ENCODE results near the gene NUP214.

GRCh38 chr9:131258698-131259431 lies 133.5 kb downstream of the NUP214 start:
- no peak for TF ChIP-seq SUZ12 (IDR thresholded peaks at IDR 0.05; ENCODE audit: extremely low read depth, insufficient read depth, insufficient read length)
- TF ChIP-seq ZNF274 (IDR thresholded peaks at IDR 0.05; ENCODE audit: low read depth, low read length), result no peak
